NCI-H226 (cell line): Measurements from ENCODE around the gene IGFBP6.

Experiments
- DNase-seq: peaks from one replicate; pipeline ENCODE4 v3.0.0-alpha.2; 2015

IGFBP6 gene

GRCh38 chr12:53059434-53060063 lies 37.9 kb upstream of the IGFBP6 start:
- no peak for DNase-seq

GRCh38 chr12:53060064-53060720 lies 37.3 kb upstream of the IGFBP6 start:
- no peak for DNase-seq

- no peak for DNase-seq
Measured at GRCh38 chr12:53060721-53061276, 36.7 kb upstream of the IGFBP6 start.

GRCh38 chr12:53061404-53062010 lies 36.0 kb upstream of the IGFBP6 start:
- peak; percentile 40 for DNase-seq

GRCh38 chr12:53062011-53062961 lies 35.2 kb upstream of the IGFBP6 start:
- peak; percentile 80 for DNase-seq

- no peak for DNase-seq
Measured at GRCh38 chr12:53062977-53063707, 34.3 kb upstream of the IGFBP6 start.

GRCh38 chr12:53063708-53064612 lies 33.5 kb upstream of the IGFBP6 start:
- DNase-seq, result peak; percentile 56

- DNase-seq, result no peak
Measured at GRCh38 chr12:53064613-53065436, 32.6 kb upstream of the IGFBP6 start.

- DNase-seq, result no peak
Measured at GRCh38 chr12:53065470-53065869, 32.0 kb upstream of the IGFBP6 start.

- DNase-seq, result peak; percentile 71
Measured at GRCh38 chr12:53065975-53066931, 31.2 kb upstream of the IGFBP6 start.

- no peak for DNase-seq
Measured at GRCh38 chr12:53067074-53067992, 30.1 kb upstream of the IGFBP6 start.

GRCh38 chr12:53067993-53068770 lies 29.3 kb upstream of the IGFBP6 start:
- no peak for DNase-seq

- DNase-seq, result no peak
Measured at GRCh38 chr12:53068811-53069585, 28.5 kb upstream of the IGFBP6 start.

- DNase-seq, result no peak
Measured at GRCh38 chr12:53069621-53070410, 27.7 kb upstream of the IGFBP6 start.

GRCh38 chr12:53070877-53071492 lies 26.5 kb upstream of the IGFBP6 start:
- no peak for DNase-seq
